Activated naive CD8-positive, alpha-beta T cell treated with anti-CD3 and anti-CD28 coated beads, Interleukin-2, amount 10 ng/mL, durations not matched to agents 7 days and 5 days (primary cell): ENCODE measurements around the gene FSTL4. TPM values are rescaled to one million over a fixed set of nuclear protein-coding genes. Genes with fewer than 3 reads are reported as not detected.
A peak's percentile ranks its signal among the peaks of the same experiment; 100 is the strongest.

Source experiments
- ATAC-seq: fragments of 150-1000 bp; cut with Tn5 transposase; one replicate; pipeline ENCODE4 v1.10.0; 2021; ENCODE audit warnings: low read depth, moderate library complexity
- POLR2A ChIA-PET: fragments of 350-600 bp; sonication (Branson Sonifier 250); formaldehyde crosslinking; loops from one replicate; lab custom pipeline; 2021; ENCODE audit warnings: antibody characterized with exemption; lab: Charles Lee
- DNase-seq: peaks from one replicate; pipeline ENCODE4 v3.0.0; 2021
- H3K27ac Mint-ChIP-seq: one replicate; pipeline ENCODE4 v1.8.0; 2022; ENCODE audit warnings: mild to moderate bottlenecking, mixed read lengths
- H3K27me3 Mint-ChIP-seq: one replicate; pipeline ENCODE4 v1.8.0; 2022; ENCODE audit warnings: mild to moderate bottlenecking, moderate library complexity, mixed read lengths
- H3K36me3 Mint-ChIP-seq: one replicate; pipeline ENCODE4 v1.8.0; 2021; ENCODE audit warnings: mild to moderate bottlenecking, mixed read lengths
- H3K4me1 Mint-ChIP-seq: one replicate; pipeline ENCODE4 v1.8.0; 2021; ENCODE audit warnings: mixed read lengths
- H3K4me3 Mint-ChIP-seq: one replicate; pipeline ENCODE4 v1.8.0; 2022; ENCODE audit warnings: mild to moderate bottlenecking, moderate library complexity, mixed read lengths
- H3K9me3 Mint-ChIP-seq: one replicate; pipeline ENCODE4 v1.8.0; 2021; ENCODE audit warnings: mixed read lengths
- total RNA-seq, 2 experiments: library from RNA; stranded (reverse); gene quantifications; one replicate each; pipeline ENCODE4 v1.2.3, GENCODE V29; 2021

The FSTL4 gene
- total RNA-seq, 2 experiments from 2014 or later, result 0.26 to 0.83 TPM

- Mint-ChIP-seq H3K4me3 (no peak overlapping the region), H3K36me3 (no peaks in the 10 kb centered on the region), H3K27ac (no peak overlapping the region), H3K9me3 (no peaks in the 10 kb centered on the region), H3K4me1 (peaks cover 10% of the 10 kb centered on the region), H3K27me3 (peaks cover 13% of the 10 kb centered on the region)
- DNase-seq (no peak), ATAC-seq (no peak)
- POLR2A ChIA-PET, result no interaction called here
These were observed 100.6 kb downstream of the FSTL4 start for GRCh38 chr5:133511653-133512235.

DNA sequence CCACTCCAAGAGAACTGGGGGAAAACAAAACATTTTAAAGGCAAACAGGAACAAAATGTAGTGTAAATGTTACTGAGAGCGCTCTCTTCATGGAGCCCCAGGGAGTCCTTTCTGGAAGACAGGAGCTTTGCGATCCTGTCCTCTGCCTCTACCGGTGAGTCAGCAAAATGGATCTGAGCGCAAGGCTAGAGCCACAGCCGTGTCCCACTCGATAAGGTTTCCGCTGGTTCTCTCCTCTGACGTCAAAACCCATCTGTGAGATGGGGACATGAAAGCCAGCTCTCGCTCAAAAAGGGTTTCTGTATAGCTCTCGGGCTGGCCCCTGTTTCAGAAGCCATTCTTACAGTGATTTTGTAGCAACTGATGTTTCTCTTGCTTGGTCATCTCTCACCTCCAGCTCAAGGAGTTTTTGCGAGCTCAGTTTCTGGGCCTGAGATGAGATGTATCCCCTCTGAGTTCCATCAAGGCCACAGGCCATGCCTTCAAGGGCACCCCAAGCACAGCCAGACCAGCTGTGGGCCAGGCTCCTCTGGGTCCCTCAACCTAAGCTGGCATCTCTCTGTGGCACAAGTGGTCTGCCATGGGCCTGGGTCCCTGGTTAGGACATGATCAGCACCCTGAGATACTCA lies 101.6 kb downstream of the FSTL4 start:
- DNase-seq (no peak), ATAC-seq (no peak)
- peaks cover 10% of the 10 kb centered on the region for H3K4me1 Mint-ChIP-seq
- H3K27ac Mint-ChIP-seq, result no peak overlapping the region
- H3K27me3 Mint-ChIP-seq, result peaks cover 9% of the 10 kb centered on the region
- H3K4me3 Mint-ChIP-seq, result no peak overlapping the region
- POLR2A ChIA-PET, result no interaction called here
- H3K36me3 Mint-ChIP-seq, result no peaks in the 10 kb centered on the region
- H3K9me3 Mint-ChIP-seq, result no peaks in the 10 kb centered on the region

- Mint-ChIP-seq H3K4me3 (no peak overlapping the region), H3K27me3 (peaks cover 7% of the 10 kb centered on the region), H3K27ac (no peak overlapping the region), H3K4me1 (peaks cover 10% of the 10 kb centered on the region), H3K9me3 (no peaks in the 10 kb centered on the region), H3K36me3 (no peaks in the 10 kb centered on the region)
- POLR2A ChIA-PET, result no interaction called here
- ATAC-seq (no peak), DNase-seq (no peak)
These were observed 102.6 kb downstream of the FSTL4 start for GRCh38 chr5:133509742-133510079.

GRCh38 chr5:133508845-133509741 lies 103.2 kb downstream of the FSTL4 start:
- Mint-ChIP-seq H3K4me3 (no peak overlapping the region), H3K27ac (peak overlapping the region; percentile 9), H3K4me1 (peaks cover 10% of the 10 kb centered on the region), H3K36me3 (no peaks in the 10 kb centered on the region), H3K9me3 (no peaks in the 10 kb centered on the region), H3K27me3 (peaks cover 9% of the 10 kb centered on the region)
- POLR2A ChIA-PET, result no interaction called here
- ATAC-seq (peak; percentile 22), DNase-seq (no peak)

- Mint-ChIP-seq H3K27me3 (peaks cover 9% of the 10 kb centered on the region), H3K27ac (no peak overlapping the region), H3K36me3 (no peaks in the 10 kb centered on the region), H3K4me1 (peaks cover 10% of the 10 kb centered on the region), H3K9me3 (no peaks in the 10 kb centered on the region), H3K4me3 (no peak overlapping the region)
- POLR2A ChIA-PET, result no interaction called here
- ATAC-seq (no peak), DNase-seq (no peak)
These were observed 104.0 kb downstream of the FSTL4 start for GRCh38 chr5:133508331-133508730.

DNA sequence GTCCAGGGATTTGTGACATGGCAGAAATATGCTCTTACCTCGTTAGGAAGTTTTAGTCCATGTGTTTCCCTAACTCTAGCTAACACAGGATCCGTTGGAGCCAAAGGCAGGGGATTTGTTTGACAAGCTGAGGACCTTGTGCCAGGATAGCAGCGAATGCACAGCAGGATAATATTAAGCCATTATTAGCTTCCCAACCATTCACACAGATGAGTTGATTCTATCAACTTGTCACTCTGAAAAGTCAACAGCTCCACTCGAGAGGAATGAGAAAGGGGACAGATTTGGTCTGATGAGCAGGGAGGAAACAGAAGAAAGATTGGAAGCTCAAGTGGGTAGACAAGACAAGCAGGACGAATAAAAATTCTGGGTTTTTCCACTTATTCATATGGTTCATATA lies 106.2 kb downstream of the FSTL4 start:
- ATAC-seq (no peak), DNase-seq (no peak)
- Mint-ChIP-seq H3K36me3 (no peaks in the 10 kb centered on the region), H3K4me3 (no peak overlapping the region), H3K27me3 (peaks cover 10% of the 10 kb centered on the region), H3K4me1 (peaks cover 10% of the 10 kb centered on the region), H3K9me3 (no peaks in the 10 kb centered on the region), H3K27ac (no peak overlapping the region)
- POLR2A ChIA-PET, result no interaction called here

- Mint-ChIP-seq H3K9me3 (no peaks in the 10 kb centered on the region), H3K27me3 (peaks cover 10% of the 10 kb centered on the region), H3K36me3 (no peaks in the 10 kb centered on the region), H3K4me1 (peaks cover 2% of the 10 kb centered on the region), H3K27ac (no peak overlapping the region), H3K4me3 (no peak overlapping the region)
- ATAC-seq (no peak), DNase-seq (no peak)
- POLR2A ChIA-PET, result no interaction called here
These were observed 108.8 kb downstream of the FSTL4 start for GRCh38 chr5:133503511-133503910.

DNA sequence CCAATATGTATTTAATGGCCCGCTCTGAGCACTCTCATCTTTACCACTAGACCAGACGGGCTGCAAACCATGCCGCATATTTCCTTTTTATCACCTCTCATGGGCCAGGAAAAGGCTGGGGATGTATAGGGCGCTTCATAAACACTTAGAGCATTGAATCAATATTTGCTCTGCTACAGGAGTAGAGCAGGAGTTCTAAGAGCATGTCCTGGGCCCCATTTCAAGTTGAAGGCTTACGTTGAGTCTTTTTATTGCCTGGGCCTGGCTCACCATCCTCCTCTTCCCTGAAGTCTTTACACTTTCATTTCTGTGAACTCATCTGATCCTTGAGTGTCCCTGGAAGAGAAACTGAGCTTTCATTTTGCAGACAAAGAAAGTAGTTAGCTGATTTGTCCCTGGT lies 112.4 kb downstream of the FSTL4 start:
- Mint-ChIP-seq H3K36me3 (no peaks in the 10 kb centered on the region), H3K4me1 (no peaks in the 10 kb centered on the region), H3K4me3 (no peak overlapping the region), H3K27ac (no peak overlapping the region), H3K9me3 (no peaks in the 10 kb centered on the region), H3K27me3 (peaks cover 8% of the 10 kb centered on the region)
- DNase-seq (no peak), ATAC-seq (no peak)
- POLR2A ChIA-PET, result no interaction called here

GRCh38 chr5:133497608-133498348 lies 114.6 kb downstream of the FSTL4 start:
- no peak overlapping the region for H3K27ac Mint-ChIP-seq
- peaks cover 2% of the 10 kb centered on the region for H3K27me3 Mint-ChIP-seq
- ATAC-seq, result no peak
- DNase-seq, result no peak
- no peak overlapping the region for H3K4me3 Mint-ChIP-seq
- no peaks in the 10 kb centered on the region for H3K9me3 Mint-ChIP-seq
- H3K36me3 Mint-ChIP-seq, result no peaks in the 10 kb centered on the region
- POLR2A ChIA-PET, result no interaction called here
- no peaks in the 10 kb centered on the region for H3K4me1 Mint-ChIP-seq

- Mint-ChIP-seq H3K36me3 (no peaks in the 10 kb centered on the region), H3K4me1 (no peaks in the 10 kb centered on the region), H3K9me3 (no peaks in the 10 kb centered on the region), H3K27me3 (peaks cover 3% of the 10 kb centered on the region), H3K4me3 (no peak overlapping the region), H3K27ac (no peak overlapping the region)
- ATAC-seq (no peak), DNase-seq (no peak)
- POLR2A ChIA-PET, result no interaction called here
These were observed 115.7 kb downstream of the FSTL4 start for GRCh38 chr5:133496631-133497030.

DNA sequence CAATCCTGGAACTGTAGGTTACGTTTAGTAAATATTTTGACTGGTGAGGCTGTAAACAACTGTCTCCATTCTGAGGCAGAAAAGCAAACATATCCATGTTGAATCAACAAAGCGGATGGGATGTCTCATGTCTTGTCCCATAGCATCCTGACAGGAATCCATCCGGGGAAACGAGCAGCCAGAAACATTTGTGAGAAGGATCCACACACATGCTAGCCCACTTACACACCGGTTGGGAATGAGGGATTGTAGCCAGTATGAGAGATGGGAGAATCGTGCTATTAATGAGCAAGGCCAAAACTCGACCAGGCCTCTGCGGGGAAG lies 117.5 kb downstream of the FSTL4 start:
- no peak for DNase-seq
- Mint-ChIP-seq H3K4me1 (no peaks in the 10 kb centered on the region), H3K4me3 (no peak overlapping the region), H3K27ac (no peak overlapping the region), H3K36me3 (no peaks in the 10 kb centered on the region), H3K9me3 (peaks cover 4% of the 10 kb centered on the region), H3K27me3 (peaks cover 2% of the 10 kb centered on the region)
- POLR2A ChIA-PET, result no interaction called here
- no peak for ATAC-seq

DNA sequence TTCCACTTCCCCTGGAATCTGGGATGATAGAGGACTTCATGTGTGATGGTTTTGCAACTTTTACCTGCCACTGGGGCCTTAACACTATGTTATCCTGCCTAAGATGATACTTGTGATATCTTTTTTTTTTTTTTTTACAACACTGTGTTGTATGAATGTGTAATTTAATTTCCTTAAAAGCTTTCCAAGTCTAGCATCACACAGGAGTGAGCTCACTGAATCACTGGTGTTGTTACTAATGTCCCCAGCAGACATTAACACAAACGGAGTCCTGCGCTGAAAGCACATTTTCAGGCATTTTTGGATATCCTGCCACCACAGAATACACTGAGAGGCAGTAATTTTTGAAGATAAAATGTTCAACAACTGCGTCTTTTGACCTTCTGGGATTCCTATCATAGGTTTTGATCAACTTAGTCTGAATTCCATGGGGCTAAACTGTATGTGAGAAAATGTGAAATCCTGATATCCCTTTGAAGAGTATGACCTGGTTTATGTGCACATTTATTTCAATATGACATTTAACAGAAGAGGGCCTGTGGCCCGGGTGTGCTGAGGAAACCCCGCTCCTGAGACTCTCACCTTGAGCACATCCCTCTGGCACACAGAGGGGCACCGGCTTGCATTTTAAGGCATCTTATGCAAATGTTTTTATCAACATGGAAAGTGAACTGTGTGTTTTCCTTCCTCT lies 118.0 kb downstream of the FSTL4 start:
- H3K4me1 Mint-ChIP-seq, result no peaks in the 10 kb centered on the region
- H3K36me3 Mint-ChIP-seq, result no peaks in the 10 kb centered on the region

GRCh38 chr5:133489632-133490031 lies 122.7 kb downstream of the FSTL4 start:
- ATAC-seq, result peak; percentile 45
- Mint-ChIP-seq H3K27ac (no peak overlapping the region), H3K4me1 (no peaks in the 10 kb centered on the region), H3K27me3 (peaks cover 9% of the 10 kb centered on the region), H3K9me3 (peaks cover 4% of the 10 kb centered on the region), H3K36me3 (no peaks in the 10 kb centered on the region), H3K4me3 (no peak overlapping the region)
- POLR2A ChIA-PET, result no interaction called here
- DNase-seq, result no peak

More for the DNA sequence above, 118.0 kb downstream of the FSTL4 start:
- Mint-ChIP-seq H3K4me3 (no peak overlapping the region), H3K27me3 (peaks cover 2% of the 10 kb centered on the region), H3K9me3 (peaks cover 4% of the 10 kb centered on the region), H3K27ac (no peak overlapping the region)
- POLR2A ChIA-PET, result no interaction called here
- no peak for DNase-seq
- ATAC-seq, result no peak
